A673 (cell line): ENCODE measurements around the gene FARP1.

Experiments
- CTCF ChIP-seq: fragments of 300-800, 200-600 bp; sonication (generic); conservative IDR thresholded peaks from 2 replicates; pipeline ENCODE4 v1.5.1; 2017; ENCODE audit warnings: low read depth, mild to moderate bottlenecking, antibody characterized with exemption, low read length, moderate library complexity, mixed read lengths
- EZH2 ChIP-seq: fragments of 200-600 bp; sonication (generic); IDR thresholded peaks from 2 replicates; pipeline ENCODE4 v1.6.1; 2017; ENCODE audit warnings: borderline replicate concordance, low read depth, mild to moderate bottlenecking, mixed read lengths, antibody characterized with exemption, low read length; ENCODE audit not compliant: poor library complexity, severe bottlenecking

GRCh38 chr13:98300956-98301641, 158.2 kb downstream of the FARP1 start:
- TF ChIP-seq CTCF (no peak), EZH2 (no peak)
